Transverse colon (tissue), 4 donors: ENCODE measurements around the gene TENM4.

ENCODE experiments used
- EP300 ChIP-seq: sonication (generic); formaldehyde crosslinking; IDR thresholded peaks from one replicate; pipeline ENCODE4 v1.6.1; 2017; ENCODE audit warnings: antibody characterized with exemption, low read depth
- POLR2AphosphoS5 ChIP-seq, 3 donors: sonication (generic); formaldehyde crosslinking; IDR thresholded peaks; one replicate each; pipeline ENCODE4 v1.6.1; 2016; ENCODE audit warnings: antibody characterized with exemption in 3 of 3
- TF ChIP-seq, protein P1 (sequence below), 5 experiments: fragments of 200-600 bp in 3 of 5; fragments of 450-650 bp in 2 of 5; sonication (generic) in 3 of 5; IDR thresholded peaks; 1 replicate in 2 of 5; 2 replicates in 3 of 5; pipeline ENCODE4 v1.5.1; 2016 to 2017; ENCODE audit warnings: antibody characterized with exemption in 5 of 5, inconsistent platforms in 3 of 5, mild to moderate bottlenecking in 2 of 5, moderate library complexity in 1 of 5

DNA sequence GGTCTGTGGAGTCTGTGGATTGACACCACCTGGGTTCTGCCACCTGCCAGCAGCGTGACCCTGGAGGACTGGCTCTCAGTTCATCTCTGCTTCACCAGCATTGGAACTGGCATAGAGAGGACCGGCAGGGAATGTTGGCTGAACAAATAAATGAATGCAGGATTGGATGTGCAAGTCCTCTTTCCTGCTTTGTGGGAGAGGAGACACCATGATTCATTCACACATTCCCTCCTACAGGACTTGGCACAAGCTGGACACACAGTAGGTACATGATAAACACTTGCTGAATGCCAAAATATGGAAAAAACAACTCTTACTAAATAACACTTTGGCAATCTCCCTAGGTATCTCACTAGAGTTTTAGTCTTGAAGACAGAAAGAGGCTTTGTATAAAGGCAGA, 749.6 kb downstream of the TENM4 start:
- TF ChIP-seq, protein P1, sequence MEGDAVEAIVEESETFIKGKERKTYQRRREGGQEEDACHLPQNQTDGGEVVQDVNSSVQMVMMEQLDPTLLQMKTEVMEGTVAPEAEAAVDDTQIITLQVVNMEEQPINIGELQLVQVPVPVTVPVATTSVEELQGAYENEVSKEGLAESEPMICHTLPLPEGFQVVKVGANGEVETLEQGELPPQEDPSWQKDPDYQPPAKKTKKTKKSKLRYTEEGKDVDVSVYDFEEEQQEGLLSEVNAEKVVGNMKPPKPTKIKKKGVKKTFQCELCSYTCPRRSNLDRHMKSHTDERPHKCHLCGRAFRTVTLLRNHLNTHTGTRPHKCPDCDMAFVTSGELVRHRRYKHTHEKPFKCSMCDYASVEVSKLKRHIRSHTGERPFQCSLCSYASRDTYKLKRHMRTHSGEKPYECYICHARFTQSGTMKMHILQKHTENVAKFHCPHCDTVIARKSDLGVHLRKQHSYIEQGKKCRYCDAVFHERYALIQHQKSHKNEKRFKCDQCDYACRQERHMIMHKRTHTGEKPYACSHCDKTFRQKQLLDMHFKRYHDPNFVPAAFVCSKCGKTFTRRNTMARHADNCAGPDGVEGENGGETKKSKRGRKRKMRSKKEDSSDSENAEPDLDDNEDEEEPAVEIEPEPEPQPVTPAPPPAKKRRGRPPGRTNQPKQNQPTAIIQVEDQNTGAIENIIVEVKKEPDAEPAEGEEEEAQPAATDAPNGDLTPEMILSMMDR (IDR thresholded peaks at IDR 0.05) = no peak
- TF ChIP-seq POLR2AphosphoS5 (IDR thresholded peaks at IDR 0.05) = no peak
- no peak for TF ChIP-seq EP300
